Ramos (cell line): ENCODE measurements around the gene FLT4.

Experiments used
- in situ Hi-C: fragments of 300-500 bp; cut with MboI; formaldehyde crosslinking; loops from one replicate; pipeline ENCODE4 v1.14.3; 2022; ENCODE audit warnings: low sequenced_read_pairs; ENCODE audit not compliant: unreplicated experiment

The FLT4 gene

GRCh38 chr5:180596115-180596667, 53.2 kb downstream of the FLT4 start:
- in situ Hi-C loops: no loop called here

- in situ Hi-C loops: no loop called here
These were observed 53.9 kb downstream of the FLT4 start for GRCh38 chr5:180595381-180596114.

- in situ Hi-C loops: no loop called here
These were observed 54.4 kb downstream of the FLT4 start for GRCh38 chr5:180595046-180595379.

GRCh38 chr5:180594311-180595045, 54.9 kb downstream of the FLT4 start:
- in situ Hi-C loops: no loop called here

- in situ Hi-C loops: no loop called here
These were observed 55.8 kb downstream of the FLT4 start for GRCh38 chr5:180593446-180594206.

GRCh38 chr5:180592176-180592575, 57.2 kb downstream of the FLT4 start:
- in situ Hi-C loops: no loop called here

GRCh38 chr5:180591311-180591887, 58.0 kb downstream of the FLT4 start, which contains the start of gene SCGB3A1:
SCGB3A1 (minus strand) TSS chr5:180591499; CDS start chr5:180591462, 37 bp downstream.
- in situ Hi-C loops: no loop called here

GRCh38 chr5:180590543-180591310, 58.7 kb downstream of the FLT4 start:
- in situ Hi-C loops: no loop called here

- in situ Hi-C loops: no loop called here
These were observed 59.4 kb downstream of the FLT4 start for GRCh38 chr5:180589771-180590542.

GRCh38 chr5:180586870-180587269, 62.5 kb downstream of the FLT4 start:
- in situ Hi-C loops: no loop called here

- in situ Hi-C loops: no loop called here
These were observed 63.2 kb downstream of the FLT4 start for GRCh38 chr5:180586204-180586603.

- in situ Hi-C loops: no loop called here
These were observed 65.7 kb downstream of the FLT4 start for GRCh38 chr5:180583738-180584137.

- in situ Hi-C loops: no loop called here
These were observed 68.7 kb downstream of the FLT4 start for GRCh38 chr5:180580681-180581080.

GRCh38 chr5:180575571-180575970, 73.8 kb downstream of the FLT4 start:
- in situ Hi-C loops: no loop called here

GRCh38 chr5:180568914-180569313, 80.5 kb downstream of the FLT4 start:
- in situ Hi-C loops: no loop called here

GRCh38 chr5:180563994-180564393, 85.4 kb downstream of the FLT4 start:
- in situ Hi-C loops: no loop called here

- in situ Hi-C loops: no loop called here
These were observed 91.2 kb downstream of the FLT4 start for GRCh38 chr5:180558232-180558631.

- in situ Hi-C loops: no loop called here
These were observed 92.1 kb downstream of the FLT4 start for GRCh38 chr5:180557217-180557809.
